ENCODE data around the gene EIF5.

DNA sequence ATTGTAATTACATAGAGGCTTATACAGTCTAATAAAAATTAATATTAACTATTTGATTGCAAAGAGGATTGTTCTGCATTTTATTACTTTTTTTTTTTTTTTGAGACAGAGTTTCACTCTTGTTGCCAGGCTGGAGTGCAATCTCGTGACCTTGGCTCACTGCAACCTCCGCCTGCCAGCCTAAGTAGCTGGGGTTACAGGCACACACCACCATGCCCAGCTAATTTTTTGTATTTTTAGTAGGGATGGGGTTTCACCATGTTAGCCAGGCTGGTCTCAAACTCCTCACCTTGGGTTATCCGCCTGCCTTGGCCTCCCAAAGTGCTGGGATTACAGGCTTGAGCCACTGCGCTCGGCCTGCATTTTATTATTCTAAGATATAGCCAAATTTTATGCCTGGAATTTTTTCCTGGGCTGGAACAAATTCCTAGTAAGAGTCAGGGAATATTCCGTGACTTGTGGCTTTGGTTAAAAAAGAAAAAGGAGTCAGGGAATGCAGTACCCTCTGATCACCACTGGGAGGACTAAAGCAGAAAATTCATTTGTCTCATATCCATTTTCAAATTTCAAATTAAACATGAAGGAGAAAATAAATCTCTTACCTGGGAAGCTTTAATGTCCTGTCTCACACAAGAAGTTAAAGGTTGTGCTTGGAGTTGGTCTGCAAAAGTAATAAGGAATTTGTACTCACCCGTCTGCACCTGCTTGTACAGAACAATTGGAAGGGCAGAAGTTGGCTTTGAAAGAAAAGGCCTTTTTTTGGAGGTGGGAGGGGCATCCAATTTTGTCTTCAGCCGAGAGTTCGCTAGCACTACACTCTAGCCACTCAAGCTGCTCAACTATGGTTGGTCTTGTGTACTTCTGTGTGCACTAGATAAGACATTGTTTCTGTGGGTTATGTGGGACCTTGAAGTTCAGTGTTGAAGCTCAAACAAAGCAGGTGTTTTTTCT lies 59.9 kb downstream of the EIF5 start:
- TF ChIP-seq RAD21 (IDR thresholded peaks at IDR 0.05) (peak; percentile 50 to 63), TAF1 (conservative IDR thresholded peaks at IDR 0.05) (no peak)
- TF ChIP-seq, protein P1, sequence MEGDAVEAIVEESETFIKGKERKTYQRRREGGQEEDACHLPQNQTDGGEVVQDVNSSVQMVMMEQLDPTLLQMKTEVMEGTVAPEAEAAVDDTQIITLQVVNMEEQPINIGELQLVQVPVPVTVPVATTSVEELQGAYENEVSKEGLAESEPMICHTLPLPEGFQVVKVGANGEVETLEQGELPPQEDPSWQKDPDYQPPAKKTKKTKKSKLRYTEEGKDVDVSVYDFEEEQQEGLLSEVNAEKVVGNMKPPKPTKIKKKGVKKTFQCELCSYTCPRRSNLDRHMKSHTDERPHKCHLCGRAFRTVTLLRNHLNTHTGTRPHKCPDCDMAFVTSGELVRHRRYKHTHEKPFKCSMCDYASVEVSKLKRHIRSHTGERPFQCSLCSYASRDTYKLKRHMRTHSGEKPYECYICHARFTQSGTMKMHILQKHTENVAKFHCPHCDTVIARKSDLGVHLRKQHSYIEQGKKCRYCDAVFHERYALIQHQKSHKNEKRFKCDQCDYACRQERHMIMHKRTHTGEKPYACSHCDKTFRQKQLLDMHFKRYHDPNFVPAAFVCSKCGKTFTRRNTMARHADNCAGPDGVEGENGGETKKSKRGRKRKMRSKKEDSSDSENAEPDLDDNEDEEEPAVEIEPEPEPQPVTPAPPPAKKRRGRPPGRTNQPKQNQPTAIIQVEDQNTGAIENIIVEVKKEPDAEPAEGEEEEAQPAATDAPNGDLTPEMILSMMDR (IDR thresholded peaks at IDR 0.05; ENCODE audit: low read depth, low read length, missing input control) = peak; percentile 86
- TF ChIP-seq, protein P2, sequence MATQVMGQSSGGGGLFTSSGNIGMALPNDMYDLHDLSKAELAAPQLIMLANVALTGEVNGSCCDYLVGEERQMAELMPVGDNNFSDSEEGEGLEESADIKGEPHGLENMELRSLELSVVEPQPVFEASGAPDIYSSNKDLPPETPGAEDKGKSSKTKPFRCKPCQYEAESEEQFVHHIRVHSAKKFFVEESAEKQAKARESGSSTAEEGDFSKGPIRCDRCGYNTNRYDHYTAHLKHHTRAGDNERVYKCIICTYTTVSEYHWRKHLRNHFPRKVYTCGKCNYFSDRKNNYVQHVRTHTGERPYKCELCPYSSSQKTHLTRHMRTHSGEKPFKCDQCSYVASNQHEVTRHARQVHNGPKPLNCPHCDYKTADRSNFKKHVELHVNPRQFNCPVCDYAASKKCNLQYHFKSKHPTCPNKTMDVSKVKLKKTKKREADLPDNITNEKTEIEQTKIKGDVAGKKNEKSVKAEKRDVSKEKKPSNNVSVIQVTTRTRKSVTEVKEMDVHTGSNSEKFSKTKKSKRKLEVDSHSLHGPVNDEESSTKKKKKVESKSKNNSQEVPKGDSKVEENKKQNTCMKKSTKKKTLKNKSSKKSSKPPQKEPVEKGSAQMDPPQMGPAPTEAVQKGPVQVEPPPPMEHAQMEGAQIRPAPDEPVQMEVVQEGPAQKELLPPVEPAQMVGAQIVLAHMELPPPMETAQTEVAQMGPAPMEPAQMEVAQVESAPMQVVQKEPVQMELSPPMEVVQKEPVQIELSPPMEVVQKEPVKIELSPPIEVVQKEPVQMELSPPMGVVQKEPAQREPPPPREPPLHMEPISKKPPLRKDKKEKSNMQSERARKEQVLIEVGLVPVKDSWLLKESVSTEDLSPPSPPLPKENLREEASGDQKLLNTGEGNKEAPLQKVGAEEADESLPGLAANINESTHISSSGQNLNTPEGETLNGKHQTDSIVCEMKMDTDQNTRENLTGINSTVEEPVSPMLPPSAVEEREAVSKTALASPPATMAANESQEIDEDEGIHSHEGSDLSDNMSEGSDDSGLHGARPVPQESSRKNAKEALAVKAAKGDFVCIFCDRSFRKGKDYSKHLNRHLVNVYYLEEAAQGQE (IDR thresholded peaks at IDR 0.05) = peak; percentile 23
- TF ChIP-seq, protein P3, sequence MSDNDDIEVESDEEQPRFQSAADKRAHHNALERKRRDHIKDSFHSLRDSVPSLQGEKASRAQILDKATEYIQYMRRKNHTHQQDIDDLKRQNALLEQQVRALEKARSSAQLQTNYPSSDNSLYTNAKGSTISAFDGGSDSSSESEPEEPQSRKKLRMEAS (IDR thresholded peaks at IDR 0.05) = no peak
- TF ChIP-seq, protein P4, sequence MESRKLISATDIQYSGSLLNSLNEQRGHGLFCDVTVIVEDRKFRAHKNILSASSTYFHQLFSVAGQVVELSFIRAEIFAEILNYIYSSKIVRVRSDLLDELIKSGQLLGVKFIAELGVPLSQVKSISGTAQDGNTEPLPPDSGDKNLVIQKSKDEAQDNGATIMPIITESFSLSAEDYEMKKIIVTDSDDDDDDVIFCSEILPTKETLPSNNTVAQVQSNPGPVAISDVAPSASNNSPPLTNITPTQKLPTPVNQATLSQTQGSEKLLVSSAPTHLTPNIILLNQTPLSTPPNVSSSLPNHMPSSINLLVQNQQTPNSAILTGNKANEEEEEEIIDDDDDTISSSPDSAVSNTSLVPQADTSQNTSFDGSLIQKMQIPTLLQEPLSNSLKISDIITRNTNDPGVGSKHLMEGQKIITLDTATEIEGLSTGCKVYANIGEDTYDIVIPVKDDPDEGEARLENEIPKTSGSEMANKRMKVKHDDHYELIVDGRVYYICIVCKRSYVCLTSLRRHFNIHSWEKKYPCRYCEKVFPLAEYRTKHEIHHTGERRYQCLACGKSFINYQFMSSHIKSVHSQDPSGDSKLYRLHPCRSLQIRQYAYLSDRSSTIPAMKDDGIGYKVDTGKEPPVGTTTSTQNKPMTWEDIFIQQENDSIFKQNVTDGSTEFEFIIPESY (IDR thresholded peaks at IDR 0.05) = no peak

All from liver (tissue), 3 donors.